Transverse colon (tissue), 4 donors: ENCODE measurements around the gene KIAA1614. TPM values are rescaled to one million over a fixed set of nuclear protein-coding genes. Genes with fewer than 3 reads are reported as not detected.

ENCODE experiments used
- DNase-seq: peaks from one replicate; pipeline ENCODE4 v3.0.0-alpha.2; 2019
- H3K27ac ChIP-seq, 4 donors: fragments of 200-600 bp; sonication (generic); 2 replicates each; pipeline ENCODE4 v1.5.1; 2016 to 2018; ENCODE audit warnings: inconsistent platforms in 4 of 4
- H3K27me3 ChIP-seq: fragments of 200-600 bp; sonication (generic); 2 replicates; pipeline ENCODE4 v1.5.1; 2017; ENCODE audit warnings: inconsistent platforms
- H3K36me3 ChIP-seq, 4 donors: fragments of 200-600 bp; sonication (generic); 2 replicates each; pipeline ENCODE4 v1.5.1; 2017 to 2019; ENCODE audit warnings: inconsistent platforms in 4 of 4
- H3K4me1 ChIP-seq, 4 donors: fragments of 200-600 bp; sonication (generic); 2 replicates each; pipeline ENCODE4 v1.5.1; 2017 to 2020; ENCODE audit warnings: inconsistent platforms in 4 of 4
- H3K4me3 ChIP-seq, 4 donors: fragments of 200-600 bp; sonication (generic); 1 replicate in 1 of 4; 2 replicates in 3 of 4; pipeline versions ENCODE4 v1.5.1 to v1.6.1; 2017 to 2019; ENCODE audit warnings: inconsistent platforms in 4 of 4
- H3K9me3 ChIP-seq, 2 donors: fragments of 200-600 bp; sonication (generic); 2 replicates each; pipeline ENCODE4 v1.5.1; 2017 to 2019; ENCODE audit warnings: inconsistent platforms in 2 of 2
- CTCF ChIP-seq, 5 experiments: fragments of 200-600 bp in 3 of 5; fragments of 450-650 bp in 2 of 5; sonication (generic) in 3 of 5; IDR thresholded peaks; 1 replicate in 2 of 5; 2 replicates in 3 of 5; pipeline ENCODE4 v1.5.1; 2016 to 2017; ENCODE audit warnings: antibody characterized with exemption in 5 of 5, inconsistent platforms in 3 of 5, mild to moderate bottlenecking in 2 of 5, moderate library complexity in 1 of 5
- EP300 ChIP-seq: sonication (generic); formaldehyde crosslinking; IDR thresholded peaks from one replicate; pipeline ENCODE4 v1.6.1; 2017; ENCODE audit warnings: antibody characterized with exemption, low read depth
- POLR2A ChIP-seq: fragments of 450-650 bp; IDR thresholded peaks from one replicate; pipeline ENCODE4 v1.6.1; 2016; ENCODE audit warnings: antibody characterized with exemption, mild to moderate bottlenecking, moderate library complexity
- POLR2AphosphoS5 ChIP-seq, 3 donors: sonication (generic); formaldehyde crosslinking; IDR thresholded peaks; one replicate each; pipeline ENCODE4 v1.6.1; 2016; ENCODE audit warnings: antibody characterized with exemption in 3 of 3
- WGBS, 2 donors: methylation state at CpG; one replicate each; pipeline ENCODE4 v1.1.5; 2018; ENCODE audit warnings: low coverage in 1 of 2; 5-methylcytosine and 5-hydroxymethylcytosine counted together
- in situ Hi-C, 4 donors: fragments of 200-750 bp; cut with MboI; loops; one replicate each; pipeline versions ENCODE4 v1.15.0 to v1.15.1; 2017; ENCODE audit warnings: low sequenced_read_pairs in 3 of 4, low pct_ligation_motif_present in 1 of 4, low pct_unique_long_range_greater_than_20kb in 1 of 4
- intact Hi-C: fragments of 100-400 bp; cut with DNase I; formaldehyde crosslinking; loops from one replicate; pipeline ENCODE4 v1.15.1; 2023; ENCODE audit warnings: low total_unique reads
- total RNA-seq, 4 donors: library from RNA; depleted of rRNA; stranded (reverse); fragments of >200 nt; gene quantifications; one replicate each; pipeline ENCODE4 v1.1.0, GENCODE V29; 2016

Gene KIAA1614
- total RNA-seq, 4 donors from 2014 or later, result 2.3 to 9.4 (median 2.8) TPM

DNA sequence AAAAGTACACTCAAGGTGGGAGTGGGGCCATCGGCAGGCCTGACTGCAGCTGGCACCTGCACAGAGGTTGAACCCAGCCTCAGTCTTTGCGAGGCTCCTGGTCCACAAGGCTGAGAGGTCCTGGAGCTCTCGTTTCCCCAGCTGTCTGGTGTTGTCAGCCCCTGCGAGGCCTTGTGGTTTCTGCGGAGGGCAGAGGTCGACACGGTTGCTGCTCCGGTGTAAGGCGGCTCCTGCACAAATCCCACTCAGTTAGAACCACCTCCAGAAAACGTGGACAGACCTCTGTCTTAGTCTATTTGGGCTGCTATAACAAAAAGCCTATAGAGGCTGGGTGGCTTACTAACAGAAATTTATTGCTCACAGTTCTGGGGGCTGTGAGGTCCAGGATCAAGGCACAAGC lies 5.8 kb downstream of the KIAA1614 start:
- Histone ChIP-seq H3K4me1 (no peaks in the 10 kb centered on the region), H3K27me3 (peaks cover 3% of the 10 kb centered on the region), H3K27ac (no peak overlapping the region), H3K4me3 (no peak overlapping the region), H3K36me3 (no peaks in the 10 kb centered on the region), H3K9me3 (no peaks in the 10 kb centered on the region)
- WGBS, 2 donors, result 83% methylated on average over 8 of the region's 10 CpGs; no CpG with 5 or more reads in 1 of the 2 donors
- in situ Hi-C loops (no loop called here), intact Hi-C loops (no loop called here)
- DNase-seq, result no peak
- TF ChIP-seq POLR2A, result no peak
- no peak for TF ChIP-seq POLR2AphosphoS5 (IDR thresholded peaks at IDR 0.05)
- TF ChIP-seq EP300, result no peak
- TF ChIP-seq CTCF (IDR thresholded peaks at IDR 0.05), result no peak

- no peaks in the 10 kb centered on the region for H3K4me1 ChIP-seq
- no peak for TF ChIP-seq EP300
- no peak for TF ChIP-seq POLR2AphosphoS5 (IDR thresholded peaks at IDR 0.05)
- TF ChIP-seq POLR2A, result no peak
- no peak for TF ChIP-seq CTCF (IDR thresholded peaks at IDR 0.05)
- no peak overlapping the region for H3K4me3 ChIP-seq
- intact Hi-C loops, result no loop called here
- in situ Hi-C loops, result no loop called here
- no peaks in the 10 kb centered on the region for H3K27me3 ChIP-seq
- WGBS, 2 donors, result 80 to 100% methylated on average over 2 to 7 of the region's 9 CpGs
- no peaks in the 10 kb centered on the region for H3K9me3 ChIP-seq
- no peaks in the 10 kb centered on the region for H3K36me3 ChIP-seq
- no peak overlapping the region for H3K27ac ChIP-seq
- DNase-seq, result no peak
Measured at GRCh38 chr1:180919183-180919700, 6.5 kb downstream of the KIAA1614 start.

GRCh38 chr1:180920193-180920592 lies 7.5 kb downstream of the KIAA1614 start:
- Histone ChIP-seq H3K27ac (no peak overlapping the region), H3K36me3 (no peaks in the 10 kb centered on the region), H3K9me3 (no peaks in the 10 kb centered on the region), H3K27me3 (no peaks in the 10 kb centered on the region), H3K4me1 (peaks cover 0 to under 1% (median 0%) of the 10 kb centered on the region in 4 donors), H3K4me3 (no peak overlapping the region)
- intact Hi-C loops (no loop called here), in situ Hi-C loops (no loop called here)
- WGBS, 2 donors, result 95 to 100% methylated on average over 1 to 7 of the region's 7 CpGs
- no peak for DNase-seq
- TF ChIP-seq POLR2A (no peak), EP300 (no peak)

DNA sequence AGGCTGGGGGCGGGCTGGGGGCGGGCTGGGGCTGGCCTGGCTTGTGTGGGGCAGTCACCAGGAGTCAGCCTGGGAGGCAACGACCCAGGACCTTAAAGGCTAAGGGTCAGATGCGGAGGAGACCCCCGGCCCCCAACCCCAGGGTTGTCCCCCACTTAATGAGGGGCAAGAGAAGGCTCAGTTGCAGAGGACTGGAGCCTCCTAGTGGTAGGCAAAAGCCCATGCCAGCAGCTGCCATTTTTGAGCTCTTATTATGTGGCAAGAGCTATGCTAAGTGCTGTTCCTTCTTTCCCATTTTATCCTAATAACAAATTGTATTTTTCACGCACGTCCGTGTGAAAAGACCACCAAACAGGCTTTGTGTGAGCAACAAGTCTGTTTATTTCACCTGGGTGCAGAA lies 8.0 kb downstream of the KIAA1614 start:
- Histone ChIP-seq H3K4me1 (peaks cover 2 to 6% (median 5%) of the 10 kb centered on the region in 4 donors), H3K4me3 (no peak overlapping the region), H3K36me3 (no peaks in the 10 kb centered on the region), H3K27me3 (no peaks in the 10 kb centered on the region), H3K27ac (no peak overlapping the region), H3K9me3 (no peaks in the 10 kb centered on the region)
- 78% methylated on average over 8 of the region's 8 CpGs; no CpG with 5 or more reads in 1 of the 2 donors for WGBS, 2 donors
- in situ Hi-C loops (no loop called here), intact Hi-C loops (no loop called here)
- DNase-seq, result no peak
- TF ChIP-seq POLR2A (no peak), CTCF (IDR thresholded peaks at IDR 0.05) (no peak), EP300 (no peak), POLR2AphosphoS5 (IDR thresholded peaks at IDR 0.05) (no peak)

GRCh38 chr1:180921386-180921785 lies 8.7 kb downstream of the KIAA1614 start:
- no peak for DNase-seq
- Histone ChIP-seq H3K27ac (no peak overlapping the region), H3K9me3 (no peaks in the 10 kb centered on the region), H3K4me3 (no peak overlapping the region), H3K4me1 (peaks cover 5 to 13% (median 11%) of the 10 kb centered on the region in 4 donors), H3K27me3 (no peaks in the 10 kb centered on the region), H3K36me3 (no peaks in the 10 kb centered on the region)
- in situ Hi-C loops (no loop called here), intact Hi-C loops (no loop called here)
- TF ChIP-seq EP300 (no peak), CTCF (IDR thresholded peaks at IDR 0.05) (no peak), POLR2A (no peak), POLR2AphosphoS5 (IDR thresholded peaks at IDR 0.05) (no peak)
- 60 to 94% methylated on average over 1 to 6 of the region's 6 CpGs for WGBS, 2 donors
